HL-60 (cell line): Measurements from ENCODE around the gene SLTM.

Experiments used
- DNase-seq, 2 experiments: peaks; one replicate each; pipeline ENCODE4 v3.0.0-alpha.2; 2010 to 2020; ENCODE audit warnings: low read depth in 1 of 2, low spot score in 1 of 2
- H3K27ac ChIP-seq: fragments of 250-450 bp; sonication (Bioruptor Pico); replicated peaks from 2 replicates; pipeline ENCODE4 v1.5.1; 2020; ENCODE audit warnings: mild to moderate bottlenecking, moderate library complexity
- H3K27me3 ChIP-seq: fragments of 250-450 bp; sonication (Bioruptor Pico); 2 replicates; pipeline ENCODE4 v1.5.1; 2021; ENCODE audit warnings: mild to moderate bottlenecking, moderate library complexity; ENCODE audit not compliant: insufficient read depth, poor library complexity, severe bottlenecking
- H3K4me3 ChIP-seq: replicated peaks from 2 replicates; pipeline ENCODE4 v1.5.1; 2011; ENCODE audit warnings: mild to moderate bottlenecking, control low read depth, low read length; ENCODE audit not compliant: insufficient read depth
- CTCF ChIP-seq: IDR thresholded peaks from one replicate; pipeline ENCODE4 v1.5.1; 2011; ENCODE audit warnings: low read length, control low read depth, inconsistent platforms; ENCODE audit not compliant: insufficient read depth
- GABPA ChIP-seq: IDR thresholded peaks from 2 replicates; pipeline ENCODE4 v1.6.1; 2012; ENCODE audit warnings: low read depth
- POLR2AphosphoS5 ChIP-seq: IDR thresholded peaks from 2 replicates; pipeline ENCODE4 v1.6.1; 2012; ENCODE audit warnings: low read depth
- REST ChIP-seq: IDR thresholded peaks from 2 replicates; pipeline ENCODE4 v1.6.1; 2012; ENCODE audit warnings: low read depth; ENCODE audit not compliant: insufficient replicate concordance
- SPI1 ChIP-seq: IDR thresholded peaks from 2 replicates; pipeline ENCODE4 v1.6.1; 2012; ENCODE audit warnings: low read depth, mild to moderate bottlenecking, borderline replicate concordance

SLTM gene

GRCh38 chr15:58929891-58930416, 3.5 kb downstream of the SLTM start:
- no peak overlapping the region for H3K27ac ChIP-seq
- TF ChIP-seq CTCF (no peak), POLR2AphosphoS5 (no peak), GABPA (no peak)
- no peaks in the 10 kb centered on the region for H3K27me3 ChIP-seq
- no peak overlapping the region for H3K4me3 ChIP-seq
- DNase-seq = no peak

GRCh38 chr15:58926823-58927222, 6.7 kb downstream of the SLTM start:
- Histone ChIP-seq H3K4me3 (no peak overlapping the region), H3K27ac (no peak overlapping the region), H3K27me3 (no peaks in the 10 kb centered on the region)
- no peak for DNase-seq
- TF ChIP-seq SPI1 (no peak), REST (no peak), GABPA (no peak)

GRCh38 chr15:58924327-58924726, 9.2 kb downstream of the SLTM start:
- TF ChIP-seq SPI1 (no peak), CTCF (no peak), REST (no peak), POLR2AphosphoS5 (no peak), GABPA (no peak)
- H3K4me3 ChIP-seq = no peak overlapping the region
- H3K27me3 ChIP-seq = no peaks in the 10 kb centered on the region
- no peak for DNase-seq
- H3K27ac ChIP-seq = no peak overlapping the region

GRCh38 chr15:58923696-58924300, 9.7 kb downstream of the SLTM start:
- H3K27ac ChIP-seq = no peak overlapping the region
- H3K27me3 ChIP-seq = no peaks in the 10 kb centered on the region
- no peak for DNase-seq
- no peak overlapping the region for H3K4me3 ChIP-seq
- no peak for TF ChIP-seq CTCF
- TF ChIP-seq POLR2AphosphoS5 = no peak
- no peak for TF ChIP-seq REST
- no peak for TF ChIP-seq GABPA
- no peak for TF ChIP-seq SPI1
